HCT116 (cell line): Measurements from ENCODE around the gene CCDC91. TPM values are rescaled to one million over a fixed set of nuclear protein-coding genes. Genes with fewer than 3 reads are reported as not detected.

Source experiments
- ATAC-seq: fragments of 200-7000 bp; cut with Tn5 transposase; 2 replicates; pipeline ENCODE4 v1.9.1; 2020; ENCODE audit warnings: mild to moderate bottlenecking, moderate library complexity
- BruUV-seq: library from RNA; stranded (reverse); fragments of 400-500 nt; replicated peaks from 2 replicates; lab custom pipeline; 2021; lab: Mats Ljungman, UMichigan
- CTCF ChIA-PET: fragments of 300-600 bp; sonication (Branson Sonifier 250); formaldehyde crosslinking; loops from one replicate; lab custom pipeline; 2021; ENCODE audit warnings: antibody characterized with exemption; lab: Charles Lee
- POLR2A ChIA-PET: fragments of 300-600, 350-600 bp; sonication (Branson Sonifier 250); formaldehyde crosslinking; loops from one replicate; lab custom pipeline; 2021; ENCODE audit warnings: antibody characterized with exemption; lab: Charles Lee
- RAD21 ChIA-PET, 2 experiments: fragments of 300-600 bp; sonication (Branson Sonifier 250); formaldehyde crosslinking; loops; one replicate each; lab custom pipeline; 2023; ENCODE audit warnings: low total read pairs in 2 of 2; ENCODE audit not compliant: uncharacterized antibody in 2 of 2, unreplicated experiment in 2 of 2, low non-redundant PET in 1 of 2; lab: Charles Lee
- DNase-seq: peaks from one replicate; pipeline ENCODE4 v3.0.0-alpha.2; 2010; ENCODE audit warnings: low read depth, low spot score
- H2AFZ ChIP-seq: fragments of 200-600 bp; shearing (Covaris generic), sonication (generic); 2 replicates; pipeline ENCODE4 v1.6.1; 2017; ENCODE audit warnings: low read depth, mixed run types, mixed read lengths, antibody characterized with exemption, low read length; ENCODE audit not compliant: poor library complexity, severe bottlenecking
- H3K27ac ChIP-seq: 2 replicates; pipeline ENCODE4 v1.5.1; 2012; ENCODE audit warnings: low read depth, low read length
- H3K27me3 ChIP-seq: fragments of 200-600 bp; sonication (generic); 2 replicates; pipeline ENCODE4 v1.6.1; 2016; ENCODE audit warnings: mixed run types, low read length, mixed read lengths; ENCODE audit not compliant: insufficient read depth
- H3K36me3 ChIP-seq, 2 experiments: fragments of 200-500 bp in 1 of 2; fragments of 200-600 bp in 1 of 2; sonication (Bioruptor generic) in 1 of 2; sonication (generic) in 1 of 2; 2 replicates each; pipeline versions ENCODE4 v1.5.1 to v1.6.1; 2014 to 2016; ENCODE audit warnings: low read length in 2 of 2, inconsistent platforms in 1 of 2, mixed read lengths in 1 of 2, mixed run types in 1 of 2; ENCODE audit not compliant: insufficient read depth in 2 of 2, control insufficient read depth in 1 of 2
- H3K4me1 ChIP-seq, 2 experiments: fragments of 200-600 bp in 1 of 2; sonication (generic) in 1 of 2; 2 replicates each; pipeline versions ENCODE4 v1.5.1 to v1.6.1; 2012 to 2017; ENCODE audit warnings: low read length in 2 of 2, inconsistent platforms in 1 of 2, mild to moderate bottlenecking in 1 of 2, mixed read lengths in 1 of 2, mixed run types in 1 of 2, moderate library complexity in 1 of 2; ENCODE audit not compliant: insufficient read depth in 2 of 2, control insufficient read depth in 1 of 2
- H3K4me2 ChIP-seq: fragments of 200-600 bp; sonication (generic); 2 replicates; pipeline ENCODE4 v1.6.1; 2017; ENCODE audit warnings: mixed run types, low read length, mixed read lengths
- H3K4me3 ChIP-seq, 2 experiments: fragments of 200-600 bp in 1 of 2; sonication (generic) in 1 of 2; replicated peaks in 1 of 2; 2 replicates each; pipeline ENCODE4 v1.5.1; 2011 to 2016; ENCODE audit warnings: low read length in 2 of 2, control low read depth in 1 of 2, low read depth in 1 of 2, mild to moderate bottlenecking in 1 of 2, mixed read lengths in 1 of 2, mixed run types in 1 of 2
- H3K79me2 ChIP-seq: fragments of 200-600 bp; sonication (generic); 2 replicates; pipeline ENCODE4 v1.6.1; 2017; ENCODE audit warnings: mild to moderate bottlenecking, mixed run types, low read length, moderate library complexity, mixed read lengths; ENCODE audit not compliant: insufficient read depth
- H3K9ac ChIP-seq: fragments of 200-600 bp; sonication (generic); 2 replicates; pipeline ENCODE4 v1.6.1; 2016; ENCODE audit warnings: low read length, mixed read lengths
- H3K9me2 ChIP-seq: fragments of 200-600 bp; sonication (generic), shearing (Covaris generic); 2 replicates; pipeline ENCODE4 v1.6.1; 2017; ENCODE audit warnings: mixed run types, mild to moderate bottlenecking, moderate library complexity; ENCODE audit not compliant: insufficient read depth
- H3K9me3 ChIP-seq, 2 experiments: fragments of 200-500 bp in 1 of 2; fragments of 200-600 bp in 1 of 2; sonication (Bioruptor generic) in 1 of 2; sonication (generic) in 1 of 2; 2 replicates each; pipeline ENCODE4 v1.6.1; 2014 to 2017; ENCODE audit warnings: low read length in 2 of 2, mixed read lengths in 2 of 2, inconsistent platforms in 1 of 2, low read depth in 1 of 2, mild to moderate bottlenecking in 1 of 2, mixed run types in 1 of 2, moderate library complexity in 1 of 2; ENCODE audit not compliant: control insufficient read depth in 1 of 2, insufficient read depth in 1 of 2
- H4K20me1 ChIP-seq: fragments of 200-600 bp; sonication (generic), shearing (Covaris generic); 2 replicates; pipeline ENCODE4 v1.6.1; 2017; ENCODE audit warnings: mixed run types, mild to moderate bottlenecking, moderate library complexity; ENCODE audit not compliant: insufficient read depth
- ATF3 ChIP-seq: IDR thresholded peaks from 2 replicates; pipeline ENCODE4 v1.6.1; 2012
- CBX3 ChIP-seq: IDR thresholded peaks from 2 replicates; pipeline ENCODE4 v1.6.1; 2012; ENCODE audit warnings: low read depth
- CEBPB ChIP-seq: IDR thresholded peaks from 2 replicates; pipeline ENCODE4 v1.6.1; 2012; ENCODE audit warnings: low read depth
- RAD21 ChIP-seq: IDR thresholded peaks from 2 replicates; pipeline ENCODE4 v1.6.1; 2012; ENCODE audit warnings: low read depth, mild to moderate bottlenecking
- ZNF274 ChIP-seq: fragments of 200-500 bp; sonication (Bioruptor generic); IDR thresholded peaks from 2 replicates; pipeline ENCODE4 v1.6.1; 2014; ENCODE audit warnings: mild to moderate bottlenecking, low read depth, low read length, inconsistent platforms
- intact Hi-C: fragments of 100-400 bp; cut with micrococcal nuclease; formaldehyde crosslinking; loops from 2 replicates; pipeline ENCODE4 v1.10.0; 2022
- total RNA-seq: library from RNA; stranded (reverse); gene quantifications from one replicate; pipeline ENCODE4 v1.2.1, GENCODE V29; 2021; ENCODE audit not compliant: unreplicated experiment

The CCDC91 gene
- total RNA-seq, 1 experiment from 2014 or later = 18.1 TPM

- no peak overlapping the region for H3K4me2 ChIP-seq
- RAD21 ChIA-PET = no interaction called here
- ATAC-seq (no peak), DNase-seq (no peak)
- no peak overlapping the region for H3K27ac ChIP-seq
- no TSS peak for BruUV-seq
- no peak overlapping the region for H3K9ac ChIP-seq
- no peaks in the 10 kb centered on the region for H3K27me3 ChIP-seq
- 0 out of 4 replicates have a peak, but pooled peaks cover 0 to 4% of the 10 kb centered on the region in 2 experiments for H3K4me1 ChIP-seq
- no peaks in the 10 kb centered on the region for H3K36me3 ChIP-seq
- H3K79me2 ChIP-seq = no peaks in the 10 kb centered on the region
- H3K9me2 ChIP-seq = no peaks in the 10 kb centered on the region
- no peaks in the 10 kb centered on the region for H3K9me3 ChIP-seq
- H2AFZ ChIP-seq = no peak overlapping the region
- no peaks in the 10 kb centered on the region for H4K20me1 ChIP-seq
- no peak overlapping the region for H3K4me3 ChIP-seq
- intact Hi-C loops = no loop called here
- CTCF ChIA-PET = no interaction called here
- POLR2A ChIA-PET = no interaction called here
- TF ChIP-seq ATF3 (no peak), ZNF274 (no peak), CEBPB (no peak), CBX3 (no peak)
These were observed 349.6 kb downstream of the CCDC91 start for GRCh38 chr12:28539691-28540323.

GRCh38 chr12:28540324-28540714 lies 350.1 kb downstream of the CCDC91 start:
- ChIA-PET POLR2A (no interaction called here), CTCF (no interaction called here), RAD21 (no interaction called here)
- TF ChIP-seq CEBPB (no peak), RAD21 (no peak)
- no peak for DNase-seq
- Histone ChIP-seq H3K9me3 (no peaks in the 10 kb centered on the region), H3K9me2 (no peaks in the 10 kb centered on the region), H3K4me3 (no peak overlapping the region), H2AFZ (no peak overlapping the region), H3K4me1 (0 out of 4 replicates have a peak, but pooled peaks cover 0 to 4% of the 10 kb centered on the region in 2 experiments), H3K27me3 (no peaks in the 10 kb centered on the region), H3K4me2 (no peak overlapping the region), H4K20me1 (no peaks in the 10 kb centered on the region), H3K79me2 (no peaks in the 10 kb centered on the region), H3K27ac (no peak overlapping the region), H3K36me3 (no peaks in the 10 kb centered on the region), H3K9ac (no peak overlapping the region)
- no peak for ATAC-seq
- no TSS peak for BruUV-seq
- intact Hi-C loops = no loop called here
